Tibial nerve (tissue), 4 donors: ENCODE measurements around the gene PCDH8.

Experiments
- CTCF ChIP-seq, 5 experiments: fragments of 200-600 bp in 3 of 5; fragments of 450-650 bp in 2 of 5; sonication (generic) in 3 of 5; IDR thresholded peaks; one replicate each; pipeline ENCODE4 v1.5.1; 2016 to 2019; ENCODE audit warnings: antibody characterized with exemption in 5 of 5, mild to moderate bottlenecking in 3 of 5, moderate library complexity in 2 of 5
- EP300 ChIP-seq, 2 donors: sonication (generic); formaldehyde crosslinking; IDR thresholded peaks; one replicate each; pipeline ENCODE4 v1.6.1; 2017; ENCODE audit warnings: antibody characterized with exemption in 2 of 2, mild to moderate bottlenecking in 1 of 2
- POLR2A ChIP-seq, 2 donors: fragments of 450-650 bp; IDR thresholded peaks; one replicate each; pipeline ENCODE4 v1.6.1; 2017; ENCODE audit warnings: antibody characterized with exemption in 2 of 2, mild to moderate bottlenecking in 2 of 2, moderate library complexity in 2 of 2

DNA sequence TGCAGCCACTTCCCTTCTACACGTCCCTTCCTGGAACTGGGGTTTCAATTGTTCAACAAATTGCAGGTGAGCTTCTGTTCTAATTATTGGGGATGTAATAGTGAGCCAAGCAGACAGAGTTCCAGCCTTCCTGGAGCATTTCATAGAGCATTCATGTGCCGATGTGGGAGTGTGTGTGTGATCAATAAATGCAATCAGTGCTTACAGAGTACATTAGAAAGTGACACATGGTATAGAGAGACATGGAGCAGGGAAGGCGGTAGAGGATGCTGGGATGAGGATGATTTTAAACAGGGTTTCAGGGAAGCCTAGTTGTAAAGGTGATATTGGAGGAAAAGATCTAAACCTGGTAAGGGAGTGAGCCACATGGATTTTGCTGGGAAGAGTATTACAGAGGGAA lies 21.7 kb upstream of the PCDH8 start:
- no peak for TF ChIP-seq CTCF (IDR thresholded peaks at IDR 0.05)
- TF ChIP-seq POLR2A (IDR thresholded peaks at IDR 0.05): no peak
- TF ChIP-seq EP300 (IDR thresholded peaks at IDR 0.05): no peak
